Measurements from ENCODE around the gene FRMD4B.

Gene FRMD4B

GRCh38 chr3:69142797-69143454 is 243.0 kb downstream of the FRMD4B start:
- Histone ChIP-seq H3F3A (ENCODE audit: insufficient read depth, low read length) (no peaks in the 10 kb centered on the region), H3K4me2 (ENCODE audit: low read length) (no peak overlapping the region), H3K4me3 (ENCODE audit: low read depth, low read length, poor library complexity, severe bottlenecking) (no peak overlapping the region), H3K79me2 (ENCODE audit: insufficient read depth, low read length) (no peaks in the 10 kb centered on the region), H3K9me2 (ENCODE audit: low read depth, low read length) (no peaks in the 10 kb centered on the region), H4K20me1 (ENCODE audit: insufficient read depth, low read length) (no peaks in the 10 kb centered on the region), H2AFZ (ENCODE audit: low read length) (no peak overlapping the region), H3K9me3 (ENCODE audit: low read length) (no peaks in the 10 kb centered on the region), H3K36me3 (ENCODE audit: insufficient read depth, low read length) (no peaks in the 10 kb centered on the region), H3K4me1 (ENCODE audit: insufficient read depth, low read length, severe bottlenecking) (no peaks in the 10 kb centered on the region), H3K27ac (ENCODE audit: low read depth, low read length, poor library complexity, severe bottlenecking) (no peak overlapping the region), H3K27me3 (ENCODE audit: insufficient read depth, low read length) (no peaks in the 10 kb centered on the region), H3K9ac (ENCODE audit: low read length) (no peak overlapping the region)
- TF ChIP-seq CTCF (IDR thresholded peaks at IDR 0.05; ENCODE audit: low read length) (no peak), EZH2 (IDR thresholded peaks at IDR 0.05; ENCODE audit: borderline replicate concordance, low read length) (no peak)

- no peaks in the 10 kb centered on the region for H3F3A ChIP-seq (ENCODE audit: insufficient read depth, low read length)
- H3K4me1 ChIP-seq (ENCODE audit: insufficient read depth, low read length, severe bottlenecking): no peaks in the 10 kb centered on the region
- no peak overlapping the region for H3K27ac ChIP-seq (ENCODE audit: low read depth, low read length, poor library complexity, severe bottlenecking)
- H3K9me2 ChIP-seq (ENCODE audit: low read depth, low read length): no peaks in the 10 kb centered on the region
- H3K27me3 ChIP-seq (ENCODE audit: insufficient read depth, low read length): no peaks in the 10 kb centered on the region
- no peaks in the 10 kb centered on the region for H3K79me2 ChIP-seq (ENCODE audit: insufficient read depth, low read length)
- no peaks in the 10 kb centered on the region for H4K20me1 ChIP-seq (ENCODE audit: insufficient read depth, low read length)
- no peak overlapping the region for H2AFZ ChIP-seq (ENCODE audit: low read length)
- no peak overlapping the region for H3K9ac ChIP-seq (ENCODE audit: low read length)
- no peaks in the 10 kb centered on the region for H3K36me3 ChIP-seq (ENCODE audit: insufficient read depth, low read length)
- H3K4me2 ChIP-seq (ENCODE audit: low read length): no peak overlapping the region
- no peak overlapping the region for H3K4me3 ChIP-seq (ENCODE audit: low read depth, low read length, poor library complexity, severe bottlenecking)
- H3K9me3 ChIP-seq (ENCODE audit: low read length): no peaks in the 10 kb centered on the region
- TF ChIP-seq CTCF (IDR thresholded peaks at IDR 0.05; ENCODE audit: low read length): no peak
- no peak for TF ChIP-seq EZH2 (IDR thresholded peaks at IDR 0.05; ENCODE audit: borderline replicate concordance, low read length)
Observed at GRCh38 chr3:69142090-69142489, 243.8 kb downstream of the FRMD4B start.

- no peak overlapping the region for H2AFZ ChIP-seq (ENCODE audit: low read length)
- no peak overlapping the region for H3K9ac ChIP-seq (ENCODE audit: low read length)
- H3K9me2 ChIP-seq (ENCODE audit: low read depth, low read length): no peaks in the 10 kb centered on the region
- H3K9me3 ChIP-seq (ENCODE audit: low read length): no peaks in the 10 kb centered on the region
- no peaks in the 10 kb centered on the region for H3K36me3 ChIP-seq (ENCODE audit: insufficient read depth, low read length)
- H3K4me3 ChIP-seq (ENCODE audit: low read depth, low read length, poor library complexity, severe bottlenecking): no peak overlapping the region
- H4K20me1 ChIP-seq (ENCODE audit: insufficient read depth, low read length): no peaks in the 10 kb centered on the region
- H3K79me2 ChIP-seq (ENCODE audit: insufficient read depth, low read length): no peaks in the 10 kb centered on the region
- H3K4me1 ChIP-seq (ENCODE audit: insufficient read depth, low read length, severe bottlenecking): no peaks in the 10 kb centered on the region
- H3K4me2 ChIP-seq (ENCODE audit: low read length): no peak overlapping the region
- no peak for TF ChIP-seq CTCF (IDR thresholded peaks at IDR 0.05; ENCODE audit: low read length)
- TF ChIP-seq EZH2 (IDR thresholded peaks at IDR 0.05; ENCODE audit: borderline replicate concordance, low read length): no peak
- no peaks in the 10 kb centered on the region for H3K27me3 ChIP-seq (ENCODE audit: insufficient read depth, low read length)
- H3K27ac ChIP-seq (ENCODE audit: low read depth, low read length, poor library complexity, severe bottlenecking): no peak overlapping the region
- H3F3A ChIP-seq (ENCODE audit: insufficient read depth, low read length): no peaks in the 10 kb centered on the region
Observed at GRCh38 chr3:69141313-69141712, 244.6 kb downstream of the FRMD4B start.

Measured in OCI-LY1 (cell line).